HCT116 (cell line): ENCODE data around the gene KLK5. TPM values are rescaled to one million over a fixed set of nuclear protein-coding genes. Genes with fewer than 3 reads are reported as not detected.
A peak's percentile ranks its signal among the peaks of the same experiment; 100 is the strongest.

ENCODE experiments used
- ATAC-seq: fragments of 200-7000 bp; cut with Tn5 transposase; 2 replicates; pipeline ENCODE4 v1.9.1; 2020; ENCODE audit warnings: mild to moderate bottlenecking, moderate library complexity
- BruUV-seq: library from RNA; stranded (reverse); fragments of 400-500 nt; replicated peaks from 2 replicates; lab custom pipeline; 2021; lab: Mats Ljungman, UMichigan
- CTCF ChIA-PET: fragments of 300-600 bp; sonication (Branson Sonifier 250); formaldehyde crosslinking; loops from one replicate; lab custom pipeline; 2021; ENCODE audit warnings: antibody characterized with exemption; lab: Charles Lee
- POLR2A ChIA-PET: fragments of 300-600, 350-600 bp; sonication (Branson Sonifier 250); formaldehyde crosslinking; loops from one replicate; lab custom pipeline; 2021; ENCODE audit warnings: antibody characterized with exemption; lab: Charles Lee
- RAD21 ChIA-PET, 2 experiments: fragments of 300-600 bp; sonication (Branson Sonifier 250); formaldehyde crosslinking; loops; one replicate each; lab custom pipeline; 2023; ENCODE audit warnings: low total read pairs in 2 of 2; ENCODE audit not compliant: uncharacterized antibody in 2 of 2, unreplicated experiment in 2 of 2, low non-redundant PET in 1 of 2; lab: Charles Lee
- DNase-seq: peaks from one replicate; pipeline ENCODE4 v3.0.0-alpha.2; 2010; ENCODE audit warnings: low read depth, low spot score
- H2AFZ ChIP-seq: fragments of 200-600 bp; shearing (Covaris generic), sonication (generic); 2 replicates; pipeline ENCODE4 v1.6.1; 2017; ENCODE audit warnings: low read depth, mixed run types, mixed read lengths, antibody characterized with exemption, low read length; ENCODE audit not compliant: poor library complexity, severe bottlenecking
- H3K27ac ChIP-seq: 2 replicates; pipeline ENCODE4 v1.5.1; 2012; ENCODE audit warnings: low read depth, low read length
- H3K27me3 ChIP-seq: fragments of 200-600 bp; sonication (generic); 2 replicates; pipeline ENCODE4 v1.6.1; 2016; ENCODE audit warnings: mixed run types, low read length, mixed read lengths; ENCODE audit not compliant: insufficient read depth
- H3K36me3 ChIP-seq, 2 experiments: fragments of 200-500 bp in 1 of 2; fragments of 200-600 bp in 1 of 2; sonication (Bioruptor generic) in 1 of 2; sonication (generic) in 1 of 2; 2 replicates each; pipeline versions ENCODE4 v1.5.1 to v1.6.1; 2014 to 2016; ENCODE audit warnings: low read length in 2 of 2, inconsistent platforms in 1 of 2, mixed read lengths in 1 of 2, mixed run types in 1 of 2; ENCODE audit not compliant: insufficient read depth in 2 of 2, control insufficient read depth in 1 of 2
- H3K4me1 ChIP-seq, 2 experiments: fragments of 200-600 bp in 1 of 2; sonication (generic) in 1 of 2; 2 replicates each; pipeline versions ENCODE4 v1.5.1 to v1.6.1; 2012 to 2017; ENCODE audit warnings: low read length in 2 of 2, inconsistent platforms in 1 of 2, mild to moderate bottlenecking in 1 of 2, mixed read lengths in 1 of 2, mixed run types in 1 of 2, moderate library complexity in 1 of 2; ENCODE audit not compliant: insufficient read depth in 2 of 2, control insufficient read depth in 1 of 2
- H3K4me2 ChIP-seq: fragments of 200-600 bp; sonication (generic); 2 replicates; pipeline ENCODE4 v1.6.1; 2017; ENCODE audit warnings: mixed run types, low read length, mixed read lengths
- H3K4me3 ChIP-seq, 2 experiments: fragments of 200-600 bp in 1 of 2; sonication (generic) in 1 of 2; replicated peaks in 1 of 2; 2 replicates each; pipeline ENCODE4 v1.5.1; 2011 to 2016; ENCODE audit warnings: low read length in 2 of 2, control low read depth in 1 of 2, low read depth in 1 of 2, mild to moderate bottlenecking in 1 of 2, mixed read lengths in 1 of 2, mixed run types in 1 of 2
- H3K79me2 ChIP-seq: fragments of 200-600 bp; sonication (generic); 2 replicates; pipeline ENCODE4 v1.6.1; 2017; ENCODE audit warnings: mild to moderate bottlenecking, mixed run types, low read length, moderate library complexity, mixed read lengths; ENCODE audit not compliant: insufficient read depth
- H3K9ac ChIP-seq: fragments of 200-600 bp; sonication (generic); 2 replicates; pipeline ENCODE4 v1.6.1; 2016; ENCODE audit warnings: low read length, mixed read lengths
- H3K9me2 ChIP-seq: fragments of 200-600 bp; sonication (generic), shearing (Covaris generic); 2 replicates; pipeline ENCODE4 v1.6.1; 2017; ENCODE audit warnings: mixed run types, mild to moderate bottlenecking, moderate library complexity; ENCODE audit not compliant: insufficient read depth
- H3K9me3 ChIP-seq, 2 experiments: fragments of 200-500 bp in 1 of 2; fragments of 200-600 bp in 1 of 2; sonication (Bioruptor generic) in 1 of 2; sonication (generic) in 1 of 2; 2 replicates each; pipeline ENCODE4 v1.6.1; 2014 to 2017; ENCODE audit warnings: low read length in 2 of 2, mixed read lengths in 2 of 2, inconsistent platforms in 1 of 2, low read depth in 1 of 2, mild to moderate bottlenecking in 1 of 2, mixed run types in 1 of 2, moderate library complexity in 1 of 2; ENCODE audit not compliant: control insufficient read depth in 1 of 2, insufficient read depth in 1 of 2
- H4K20me1 ChIP-seq: fragments of 200-600 bp; sonication (generic), shearing (Covaris generic); 2 replicates; pipeline ENCODE4 v1.6.1; 2017; ENCODE audit warnings: mixed run types, mild to moderate bottlenecking, moderate library complexity; ENCODE audit not compliant: insufficient read depth
- CEBPB ChIP-seq: IDR thresholded peaks from 2 replicates; pipeline ENCODE4 v1.6.1; 2012; ENCODE audit warnings: low read depth
- ELF1 ChIP-seq: IDR thresholded peaks from 2 replicates; pipeline ENCODE4 v1.6.1; 2012; ENCODE audit warnings: low read depth, borderline replicate concordance
- EZH2phosphoT487 ChIP-seq: fragments of 200-600 bp; IDR thresholded peaks from 2 replicates; pipeline ENCODE4 v1.6.1; 2018; ENCODE audit warnings: antibody characterized with exemption, borderline replicate concordance
- FOSL1 ChIP-seq: IDR thresholded peaks from 2 replicates; pipeline ENCODE4 v1.6.1; 2012; ENCODE audit warnings: low read depth
- JUND ChIP-seq: IDR thresholded peaks from 2 replicates; pipeline ENCODE4 v1.6.1; 2012
- POLR2AphosphoS5 ChIP-seq: IDR thresholded peaks from 2 replicates; pipeline ENCODE4 v1.6.1; 2011; ENCODE audit warnings: mild to moderate bottlenecking, low read depth, low read length, moderate library complexity
- RAD21 ChIP-seq: IDR thresholded peaks from 2 replicates; pipeline ENCODE4 v1.6.1; 2012; ENCODE audit warnings: low read depth, mild to moderate bottlenecking
- SIN3A ChIP-seq: IDR thresholded peaks from 2 replicates; pipeline ENCODE4 v1.6.1; 2012; ENCODE audit warnings: low read depth
- SP1 ChIP-seq: IDR thresholded peaks from 2 replicates; pipeline ENCODE4 v1.6.1; 2012; ENCODE audit warnings: low read depth
- SRF ChIP-seq: IDR thresholded peaks from 2 replicates; pipeline ENCODE4 v1.6.1; 2012; ENCODE audit warnings: low read depth
- TCF7L2 ChIP-seq: IDR thresholded peaks from 2 replicates; pipeline ENCODE4 v1.7.0; 2011; ENCODE audit warnings: borderline replicate concordance, inconsistent platforms; ENCODE audit not compliant: insufficient read depth, insufficient read length; ENCODE audit errors: extremely low read depth
- YY1 ChIP-seq: IDR thresholded peaks from 2 replicates; pipeline ENCODE4 v1.6.1; 2011; ENCODE audit warnings: low read length, low read depth, moderate library complexity, mild to moderate bottlenecking; ENCODE audit not compliant: insufficient replicate concordance; ENCODE audit errors: extremely low read depth
- ZFX ChIP-seq: fragments of 450-650 bp; IDR thresholded peaks from 2 replicates; pipeline ENCODE4 v1.6.1; 2017
- ZNF274 ChIP-seq: fragments of 200-500 bp; sonication (Bioruptor generic); IDR thresholded peaks from 2 replicates; pipeline ENCODE4 v1.6.1; 2014; ENCODE audit warnings: mild to moderate bottlenecking, low read depth, low read length, inconsistent platforms
- intact Hi-C: fragments of 100-400 bp; cut with micrococcal nuclease; formaldehyde crosslinking; loops from 2 replicates; pipeline ENCODE4 v1.10.0; 2022
- total RNA-seq: library from RNA; stranded (reverse); gene quantifications from one replicate; pipeline ENCODE4 v1.2.1, GENCODE V29; 2021; ENCODE audit not compliant: unreplicated experiment
- TF ChIP-seq, protein P1 (sequence below): IDR thresholded peaks from 2 replicates; pipeline ENCODE4 v1.6.1; 2012
- TF ChIP-seq, protein P2 (sequence below), 3 experiments: fragments of 200-600 bp in 1 of 3; sonication (generic) in 1 of 3; IDR thresholded peaks in 2 of 3; conservative IDR thresholded peaks in 1 of 3; 2 replicates each; pipeline ENCODE4 v1.5.1; 2012 to 2017; ENCODE audit warnings: low read depth in 2 of 3, low read length in 2 of 3, antibody characterized with exemption in 1 of 3, borderline replicate concordance in 1 of 3, control low read depth in 1 of 3, mild to moderate bottlenecking in 1 of 3, mixed read lengths in 1 of 3, mixed run types in 1 of 3, moderate library complexity in 1 of 3; ENCODE audit not compliant: insufficient read depth in 1 of 3
- TF ChIP-seq, protein P3 (sequence below): IDR thresholded peaks from 2 replicates; pipeline ENCODE4 v1.6.1; 2011; ENCODE audit warnings: mild to moderate bottlenecking, low read length, moderate library complexity; ENCODE audit not compliant: insufficient replicate concordance; ENCODE audit errors: extremely low read depth
- TF ChIP-seq, protein P4 (sequence below): IDR thresholded peaks from 2 replicates; pipeline ENCODE4 v1.6.1; 2012; ENCODE audit warnings: low read depth

KLK5 gene
- total RNA-seq, 1 experiment from 2014 or later: 1.2 TPM

DNA sequence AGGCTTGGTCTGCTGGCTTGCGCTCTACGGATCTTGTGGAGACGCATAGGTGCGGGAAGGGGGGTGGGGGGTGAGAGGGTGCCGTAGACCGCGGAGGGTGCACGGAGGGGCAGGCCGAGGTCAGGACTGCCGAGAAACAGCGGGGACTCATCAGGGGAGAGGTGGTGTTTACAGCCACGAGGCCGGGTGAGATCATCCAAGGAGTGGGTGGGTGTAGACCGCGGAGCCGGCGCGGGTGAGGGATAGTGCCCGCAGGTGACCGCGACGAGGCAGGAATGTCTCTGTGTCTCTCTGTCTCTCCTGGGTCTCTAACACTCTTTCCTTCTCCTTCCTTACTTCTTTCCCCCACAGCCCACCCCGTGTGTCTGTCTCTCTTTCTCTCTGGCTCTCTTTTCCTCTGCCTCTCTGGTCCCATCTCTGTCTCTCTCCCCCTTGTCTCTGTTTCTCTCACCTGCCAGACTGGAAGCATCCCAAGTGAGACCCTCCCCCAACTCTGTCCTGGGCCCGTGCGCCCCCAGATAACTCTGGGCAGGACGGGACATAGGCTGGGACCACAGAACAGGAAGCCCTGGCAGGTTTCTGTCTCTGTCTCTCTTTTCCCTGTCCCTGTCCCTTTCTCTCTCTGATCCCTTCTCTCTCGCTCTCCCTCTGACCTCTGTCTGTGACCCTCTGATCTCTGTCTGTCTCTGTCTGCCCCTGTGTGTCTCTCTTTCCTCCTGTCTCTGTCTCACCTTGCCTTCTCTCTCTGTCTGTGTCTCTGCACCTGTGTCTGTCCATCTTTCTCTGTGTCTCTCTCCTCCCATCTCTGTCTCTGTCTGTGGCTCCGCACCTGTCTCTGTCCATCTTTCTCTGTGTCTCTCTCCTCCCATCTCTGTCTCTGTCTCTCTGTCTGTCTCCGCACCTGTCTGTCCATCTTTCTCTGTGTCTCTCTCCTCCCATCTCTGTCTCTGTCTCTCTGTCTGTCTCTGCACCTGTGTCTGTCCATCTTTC is 39.8 kb downstream of the KLK5 start:
- Histone ChIP-seq H4K20me1 (no peaks in the 10 kb centered on the region), H3K79me2 (no peaks in the 10 kb centered on the region), H2AFZ (peak overlapping the region; percentile 32), H3K9ac (no peak overlapping the region), H3K9me3 (no peaks in the 10 kb centered on the region), H3K27me3 (peaks cover 9% of the 10 kb centered on the region), H3K27ac (no peak overlapping the region), H3K4me2 (peak overlapping the region; percentile 41), H3K9me2 (no peaks in the 10 kb centered on the region), H3K4me3 (no peak overlapping the region), H3K4me1 (peaks cover 4 to 22% of the 10 kb centered on the region in 2 experiments; a peak in 3 of 4 replicates), H3K36me3 (no peaks in the 10 kb centered on the region)
- TF ChIP-seq YY1: no peak
- no peak for TF ChIP-seq ZFX
- TF ChIP-seq POLR2AphosphoS5: no peak
- no peak for TF ChIP-seq EZH2phosphoT487
- TF ChIP-seq, protein P1, sequence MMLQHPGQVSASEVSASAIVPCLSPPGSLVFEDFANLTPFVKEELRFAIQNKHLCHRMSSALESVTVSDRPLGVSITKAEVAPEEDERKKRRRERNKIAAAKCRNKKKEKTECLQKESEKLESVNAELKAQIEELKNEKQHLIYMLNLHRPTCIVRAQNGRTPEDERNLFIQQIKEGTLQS: no peak
- TF ChIP-seq, protein P2, sequence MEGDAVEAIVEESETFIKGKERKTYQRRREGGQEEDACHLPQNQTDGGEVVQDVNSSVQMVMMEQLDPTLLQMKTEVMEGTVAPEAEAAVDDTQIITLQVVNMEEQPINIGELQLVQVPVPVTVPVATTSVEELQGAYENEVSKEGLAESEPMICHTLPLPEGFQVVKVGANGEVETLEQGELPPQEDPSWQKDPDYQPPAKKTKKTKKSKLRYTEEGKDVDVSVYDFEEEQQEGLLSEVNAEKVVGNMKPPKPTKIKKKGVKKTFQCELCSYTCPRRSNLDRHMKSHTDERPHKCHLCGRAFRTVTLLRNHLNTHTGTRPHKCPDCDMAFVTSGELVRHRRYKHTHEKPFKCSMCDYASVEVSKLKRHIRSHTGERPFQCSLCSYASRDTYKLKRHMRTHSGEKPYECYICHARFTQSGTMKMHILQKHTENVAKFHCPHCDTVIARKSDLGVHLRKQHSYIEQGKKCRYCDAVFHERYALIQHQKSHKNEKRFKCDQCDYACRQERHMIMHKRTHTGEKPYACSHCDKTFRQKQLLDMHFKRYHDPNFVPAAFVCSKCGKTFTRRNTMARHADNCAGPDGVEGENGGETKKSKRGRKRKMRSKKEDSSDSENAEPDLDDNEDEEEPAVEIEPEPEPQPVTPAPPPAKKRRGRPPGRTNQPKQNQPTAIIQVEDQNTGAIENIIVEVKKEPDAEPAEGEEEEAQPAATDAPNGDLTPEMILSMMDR (IDR thresholded peaks at IDR 0.05 in 2 of 3, conservative IDR thresholded peaks at IDR 0.05 in 1 of 3; ENCODE audit: borderline replicate concordance in 1 of 3, insufficient read depth in 1 of 3, low read depth in 2 of 3, low read length in 2 of 3): no peak
- TF ChIP-seq, protein P3, sequence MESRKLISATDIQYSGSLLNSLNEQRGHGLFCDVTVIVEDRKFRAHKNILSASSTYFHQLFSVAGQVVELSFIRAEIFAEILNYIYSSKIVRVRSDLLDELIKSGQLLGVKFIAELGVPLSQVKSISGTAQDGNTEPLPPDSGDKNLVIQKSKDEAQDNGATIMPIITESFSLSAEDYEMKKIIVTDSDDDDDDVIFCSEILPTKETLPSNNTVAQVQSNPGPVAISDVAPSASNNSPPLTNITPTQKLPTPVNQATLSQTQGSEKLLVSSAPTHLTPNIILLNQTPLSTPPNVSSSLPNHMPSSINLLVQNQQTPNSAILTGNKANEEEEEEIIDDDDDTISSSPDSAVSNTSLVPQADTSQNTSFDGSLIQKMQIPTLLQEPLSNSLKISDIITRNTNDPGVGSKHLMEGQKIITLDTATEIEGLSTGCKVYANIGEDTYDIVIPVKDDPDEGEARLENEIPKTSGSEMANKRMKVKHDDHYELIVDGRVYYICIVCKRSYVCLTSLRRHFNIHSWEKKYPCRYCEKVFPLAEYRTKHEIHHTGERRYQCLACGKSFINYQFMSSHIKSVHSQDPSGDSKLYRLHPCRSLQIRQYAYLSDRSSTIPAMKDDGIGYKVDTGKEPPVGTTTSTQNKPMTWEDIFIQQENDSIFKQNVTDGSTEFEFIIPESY: no peak
- no peak for TF ChIP-seq SIN3A
- no peak for TF ChIP-seq SP1
- TF ChIP-seq CEBPB: no peak
- TF ChIP-seq, protein P4, sequence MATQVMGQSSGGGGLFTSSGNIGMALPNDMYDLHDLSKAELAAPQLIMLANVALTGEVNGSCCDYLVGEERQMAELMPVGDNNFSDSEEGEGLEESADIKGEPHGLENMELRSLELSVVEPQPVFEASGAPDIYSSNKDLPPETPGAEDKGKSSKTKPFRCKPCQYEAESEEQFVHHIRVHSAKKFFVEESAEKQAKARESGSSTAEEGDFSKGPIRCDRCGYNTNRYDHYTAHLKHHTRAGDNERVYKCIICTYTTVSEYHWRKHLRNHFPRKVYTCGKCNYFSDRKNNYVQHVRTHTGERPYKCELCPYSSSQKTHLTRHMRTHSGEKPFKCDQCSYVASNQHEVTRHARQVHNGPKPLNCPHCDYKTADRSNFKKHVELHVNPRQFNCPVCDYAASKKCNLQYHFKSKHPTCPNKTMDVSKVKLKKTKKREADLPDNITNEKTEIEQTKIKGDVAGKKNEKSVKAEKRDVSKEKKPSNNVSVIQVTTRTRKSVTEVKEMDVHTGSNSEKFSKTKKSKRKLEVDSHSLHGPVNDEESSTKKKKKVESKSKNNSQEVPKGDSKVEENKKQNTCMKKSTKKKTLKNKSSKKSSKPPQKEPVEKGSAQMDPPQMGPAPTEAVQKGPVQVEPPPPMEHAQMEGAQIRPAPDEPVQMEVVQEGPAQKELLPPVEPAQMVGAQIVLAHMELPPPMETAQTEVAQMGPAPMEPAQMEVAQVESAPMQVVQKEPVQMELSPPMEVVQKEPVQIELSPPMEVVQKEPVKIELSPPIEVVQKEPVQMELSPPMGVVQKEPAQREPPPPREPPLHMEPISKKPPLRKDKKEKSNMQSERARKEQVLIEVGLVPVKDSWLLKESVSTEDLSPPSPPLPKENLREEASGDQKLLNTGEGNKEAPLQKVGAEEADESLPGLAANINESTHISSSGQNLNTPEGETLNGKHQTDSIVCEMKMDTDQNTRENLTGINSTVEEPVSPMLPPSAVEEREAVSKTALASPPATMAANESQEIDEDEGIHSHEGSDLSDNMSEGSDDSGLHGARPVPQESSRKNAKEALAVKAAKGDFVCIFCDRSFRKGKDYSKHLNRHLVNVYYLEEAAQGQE: no peak
- TF ChIP-seq ELF1: no peak
- no peak for TF ChIP-seq TCF7L2
- TF ChIP-seq ZNF274: no peak
- TF ChIP-seq RAD21: no peak
- no peak for TF ChIP-seq SRF
- no peak for TF ChIP-seq JUND
- no peak for TF ChIP-seq FOSL1
- POLR2A ChIA-PET: no interaction called here
- CTCF ChIA-PET: interaction anchor here (1.0 kb wide), 1 partner anchor 9 kb away, joined by 4 read pairs; no protein-coding TSS in a partner anchor
- BruUV-seq: no TSS peak
- DNase-seq: no peak
- intact Hi-C loops: no loop called here
- RAD21 ChIA-PET: no interaction called here
- no peak for ATAC-seq
